ENCODE measurements around the gene ZNF337. TPM values are rescaled to one million over a fixed set of nuclear protein-coding genes. Genes with fewer than 3 reads are reported as not detected.

Gene ZNF337
- polyA plus RNA-seq, 1 donor from 2014 or later = 61.2 TPM

- Histone ChIP-seq H3K79me2 (replicated peaks; ENCODE audit: insufficient read depth, low read length) (no peaks in the 10 kb centered on the region), H3K36me3 (ENCODE audit: insufficient read depth, low read length) (no peaks in the 10 kb centered on the region), H3K4me2 (ENCODE audit: low read length) (no peak overlapping the region), H3K9me3 (ENCODE audit: low read length) (no peaks in the 10 kb centered on the region), H3K27ac (ENCODE audit: low read length) (no peak overlapping the region), H3K9me2 (ENCODE audit: insufficient read depth, low read length) (no peaks in the 10 kb centered on the region), H2AFZ (ENCODE audit: low read depth, low read length) (no peak overlapping the region), H4K20me1 (ENCODE audit: insufficient read depth) (no peaks in the 10 kb centered on the region), H3K9ac (ENCODE audit: low read length) (no peak overlapping the region), H3K27me3 (ENCODE audit: insufficient read depth, low read depth, low read length) (no peaks in the 10 kb centered on the region), H3K4me3 (ENCODE audit: low read length) (no peak overlapping the region), H3F3A (ENCODE audit: insufficient read depth, low read length, poor library complexity, severe bottlenecking) (no peaks in the 10 kb centered on the region)
- TF ChIP-seq TAF1 (IDR thresholded peaks at IDR 0.05; ENCODE audit: low read depth) = no peak
- TF ChIP-seq EZH2 (IDR thresholded peaks at IDR 0.05; ENCODE audit: borderline replicate concordance, insufficient read depth, low read length, poor library complexity, severe bottlenecking) = no peak
- TF ChIP-seq MXI1 (conservative IDR thresholded peaks at IDR 0.05; ENCODE audit: poor library complexity, severe bottlenecking) = no peak
- TF ChIP-seq EP300 (conservative IDR thresholded peaks at IDR 0.05; ENCODE audit: poor library complexity, severe bottlenecking) = no peak
- no peak for TF ChIP-seq RAD21 (conservative IDR thresholded peaks at IDR 0.05)
- no peak for TF ChIP-seq POLR2AphosphoS5 (IDR thresholded peaks at IDR 0.05)
- TF ChIP-seq CTCF (IDR thresholded peaks at IDR 0.05; ENCODE audit: poor library complexity, severe bottlenecking) = no peak
- no peak for TF ChIP-seq REST (IDR thresholded peaks at IDR 0.05; ENCODE audit: borderline replicate concordance)
- TF ChIP-seq SMC3 (conservative IDR thresholded peaks at IDR 0.05; ENCODE audit: poor library complexity) = no peak
Observed at GRCh38 chr20:25668446-25668845, 28.2 kb downstream of the ZNF337 start.

- H4K20me1 ChIP-seq (ENCODE audit: insufficient read depth) = no peaks in the 10 kb centered on the region
- no peaks in the 10 kb centered on the region for H3K27me3 ChIP-seq (ENCODE audit: insufficient read depth, low read depth, low read length)
- H3K27ac ChIP-seq (ENCODE audit: low read length) = no peak overlapping the region
- no peaks in the 10 kb centered on the region for H3K36me3 ChIP-seq (ENCODE audit: insufficient read depth, low read length)
- no peak for TF ChIP-seq TAF1 (IDR thresholded peaks at IDR 0.05; ENCODE audit: low read depth)
- no peak for TF ChIP-seq REST (IDR thresholded peaks at IDR 0.05; ENCODE audit: borderline replicate concordance)
- no peak for TF ChIP-seq CTCF (IDR thresholded peaks at IDR 0.05; ENCODE audit: poor library complexity, severe bottlenecking)
- no peak for TF ChIP-seq POLR2AphosphoS5 (IDR thresholded peaks at IDR 0.05)
- TF ChIP-seq SMC3 (conservative IDR thresholded peaks at IDR 0.05; ENCODE audit: poor library complexity) = no peak
- TF ChIP-seq EP300 (conservative IDR thresholded peaks at IDR 0.05; ENCODE audit: poor library complexity, severe bottlenecking) = no peak
- TF ChIP-seq MXI1 (conservative IDR thresholded peaks at IDR 0.05; ENCODE audit: poor library complexity, severe bottlenecking) = no peak
- no peak for TF ChIP-seq RAD21 (conservative IDR thresholded peaks at IDR 0.05)
- TF ChIP-seq EZH2 (IDR thresholded peaks at IDR 0.05; ENCODE audit: borderline replicate concordance, insufficient read depth, low read length, poor library complexity, severe bottlenecking) = no peak
- no peaks in the 10 kb centered on the region for H3K79me2 ChIP-seq (replicated peaks; ENCODE audit: insufficient read depth, low read length)
- no peaks in the 10 kb centered on the region for H3F3A ChIP-seq (ENCODE audit: insufficient read depth, low read length, poor library complexity, severe bottlenecking)
- no peak overlapping the region for H3K4me3 ChIP-seq (ENCODE audit: low read length)
- no peaks in the 10 kb centered on the region for H3K9me3 ChIP-seq (ENCODE audit: low read length)
- H3K9ac ChIP-seq (ENCODE audit: low read length) = no peak overlapping the region
- no peak overlapping the region for H2AFZ ChIP-seq (ENCODE audit: low read depth, low read length)
- no peaks in the 10 kb centered on the region for H3K9me2 ChIP-seq (ENCODE audit: insufficient read depth, low read length)
- no peak overlapping the region for H3K4me2 ChIP-seq (ENCODE audit: low read length)
Observed at GRCh38 chr20:25659999-25660398, 36.7 kb downstream of the ZNF337 start.
